Testis (tissue), 2 donors: Measurements from ENCODE around the gene TCF3.
"Not testable (repeated sequence)": the region's sequence is repeated elsewhere in the genome, so short reads cannot be mapped to it uniquely, and the experiment has no call there.

Source experiments
- CTCF ChIP-seq, 3 experiments: fragments of 450-650 bp in 2 of 3; fragments of 200-600 bp in 1 of 3; sonication (generic) in 1 of 3; IDR thresholded peaks; one replicate each; pipeline ENCODE4 v1.5.1; 2016 to 2019; ENCODE audit warnings: antibody characterized with exemption in 3 of 3, mild to moderate bottlenecking in 2 of 3, moderate library complexity in 1 of 3
- POLR2A ChIP-seq: fragments of 450-650 bp; IDR thresholded peaks from one replicate; pipeline ENCODE4 v1.6.1; 2017; ENCODE audit warnings: antibody characterized with exemption, mild to moderate bottlenecking, moderate library complexity

- TF ChIP-seq CTCF (IDR thresholded peaks at IDR 0.05); POLR2A: not testable (repeated sequence)
These were observed 18.3 kb upstream of the TCF3 start for GRCh38 chr19:1670747-1671146.
